ENCODE results near the gene ADSL.

The ADSL gene

DNA sequence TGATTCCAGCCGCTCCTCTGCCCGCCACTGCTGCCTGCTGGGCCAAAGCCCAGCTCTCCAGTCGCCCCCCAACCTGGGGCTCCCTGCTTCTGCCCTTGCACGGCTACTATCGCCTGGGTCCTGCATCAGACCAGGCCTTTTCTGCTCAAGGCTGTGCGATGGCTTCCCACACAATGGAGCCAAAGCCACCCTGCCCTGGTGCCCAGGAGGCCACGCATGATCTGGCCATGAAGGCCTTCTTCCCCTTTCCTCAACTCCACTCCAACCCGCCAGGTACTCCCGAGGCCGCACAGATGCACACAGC, 69.9 kb downstream of the ADSL start:
- TF ChIP-seq, protein P1, sequence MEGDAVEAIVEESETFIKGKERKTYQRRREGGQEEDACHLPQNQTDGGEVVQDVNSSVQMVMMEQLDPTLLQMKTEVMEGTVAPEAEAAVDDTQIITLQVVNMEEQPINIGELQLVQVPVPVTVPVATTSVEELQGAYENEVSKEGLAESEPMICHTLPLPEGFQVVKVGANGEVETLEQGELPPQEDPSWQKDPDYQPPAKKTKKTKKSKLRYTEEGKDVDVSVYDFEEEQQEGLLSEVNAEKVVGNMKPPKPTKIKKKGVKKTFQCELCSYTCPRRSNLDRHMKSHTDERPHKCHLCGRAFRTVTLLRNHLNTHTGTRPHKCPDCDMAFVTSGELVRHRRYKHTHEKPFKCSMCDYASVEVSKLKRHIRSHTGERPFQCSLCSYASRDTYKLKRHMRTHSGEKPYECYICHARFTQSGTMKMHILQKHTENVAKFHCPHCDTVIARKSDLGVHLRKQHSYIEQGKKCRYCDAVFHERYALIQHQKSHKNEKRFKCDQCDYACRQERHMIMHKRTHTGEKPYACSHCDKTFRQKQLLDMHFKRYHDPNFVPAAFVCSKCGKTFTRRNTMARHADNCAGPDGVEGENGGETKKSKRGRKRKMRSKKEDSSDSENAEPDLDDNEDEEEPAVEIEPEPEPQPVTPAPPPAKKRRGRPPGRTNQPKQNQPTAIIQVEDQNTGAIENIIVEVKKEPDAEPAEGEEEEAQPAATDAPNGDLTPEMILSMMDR (IDR thresholded peaks at IDR 0.05; ENCODE audit: insufficient read depth, low read length, missing control alignments), result no peak
- H3K4me3 ChIP-seq (ENCODE audit: low read depth, low read length), result no peak overlapping the region
- ChIA-PET CTCF (interaction anchor here (1.5 to 2.2 kb wide), 3 partner anchors 11 to 230 kb away, joined by 6 to 9 read pairs (median 7); no protein-coding TSS in a partner anchor), POLR2A (no interaction called here)
- DNase-seq (ENCODE audit: low read depth, low spot score), result no peak

DNA sequence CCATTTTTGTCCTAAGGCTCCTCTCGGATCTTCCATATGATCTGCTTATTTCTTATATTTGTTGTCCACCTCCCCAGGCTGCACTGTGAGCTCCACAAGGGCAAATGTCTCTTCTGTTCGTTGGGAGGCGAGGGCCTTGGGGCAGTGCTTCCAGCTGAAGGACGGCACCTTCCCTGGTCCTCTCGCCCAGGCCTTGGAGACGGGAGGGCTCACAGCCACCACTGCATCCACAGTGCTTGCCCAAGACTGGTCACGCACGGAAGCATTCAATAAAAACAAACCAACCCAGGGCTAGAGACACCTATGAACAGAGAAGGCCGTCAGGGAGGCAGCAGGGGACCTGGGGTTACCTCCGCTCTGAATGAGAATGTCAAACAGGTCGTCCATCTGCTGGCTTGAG, 70.3 kb downstream of the ADSL start:
- POLR2A ChIA-PET, result no interaction called here
- no peak overlapping the region for H3K4me3 ChIP-seq (ENCODE audit: low read depth, low read length)
- DNase-seq (ENCODE audit: low read depth, low spot score), result no peak
- CTCF ChIA-PET, result interaction anchor here (1.5 to 2.2 kb wide), 3 partner anchors 11 to 230 kb away, joined by 6 to 9 read pairs (median 7); no protein-coding TSS in a partner anchor
- TF ChIP-seq, protein P1 (IDR thresholded peaks at IDR 0.05; ENCODE audit: insufficient read depth, low read length, missing control alignments), result no peak

DNA sequence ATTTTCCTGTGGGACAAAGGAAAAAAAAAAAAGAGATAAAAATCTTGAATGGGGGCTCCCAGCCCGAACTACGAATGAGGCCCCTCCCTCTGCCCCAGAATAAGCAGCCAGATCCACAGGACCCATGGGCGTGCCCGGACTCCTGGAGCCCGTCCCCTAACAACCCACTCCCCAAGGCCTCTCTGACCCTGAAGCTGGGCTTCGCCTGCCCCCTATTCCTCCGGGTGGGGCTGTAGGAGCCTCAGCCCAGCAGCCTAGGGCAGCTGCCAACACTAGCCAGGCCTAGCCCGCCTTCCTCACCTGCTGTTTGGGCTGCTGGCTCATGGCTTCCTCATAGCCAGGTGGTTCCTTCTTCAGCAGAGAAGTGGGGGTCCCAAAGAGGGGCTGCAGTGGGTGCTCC, 70.7 kb downstream of the ADSL start:
- DNase-seq (ENCODE audit: low read depth, low spot score), result no peak
- TF ChIP-seq, protein P1 (IDR thresholded peaks at IDR 0.05; ENCODE audit: insufficient read depth, low read length, missing control alignments), result no peak
- POLR2A ChIA-PET, result no interaction called here
- CTCF ChIA-PET, result interaction anchor here (0.6 to 2.2 kb wide), 3 partner anchors 20 to 71 kb away, joined by 3 to 9 read pairs (median 6); no protein-coding TSS in a partner anchor
- H3K4me3 ChIP-seq (ENCODE audit: low read depth, low read length), result no peak overlapping the region

DNA sequence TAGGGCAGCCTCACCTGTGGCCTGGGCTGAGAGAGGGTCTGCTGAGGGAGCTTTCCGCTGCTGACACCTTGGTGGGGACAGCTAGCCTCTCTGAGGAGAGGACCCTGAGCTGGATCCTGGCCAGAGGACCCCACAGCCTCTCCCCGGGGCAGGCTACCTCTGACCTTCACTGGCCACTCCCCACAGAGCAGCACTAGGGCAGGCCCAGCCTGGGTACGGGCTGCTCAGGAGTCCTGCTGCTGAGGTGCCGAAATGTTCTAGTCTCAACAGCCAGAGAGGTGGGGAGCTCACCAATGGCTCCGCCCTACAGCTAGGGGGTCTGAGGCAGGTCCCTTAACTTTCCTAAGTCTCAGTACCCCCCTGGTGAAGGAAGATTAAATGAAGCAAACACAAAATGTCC, 71.6 kb downstream of the ADSL start:
- POLR2A ChIA-PET, result no interaction called here
- CTCF ChIA-PET, result interaction anchor here (1.1 kb wide), 1 partner anchor 70 kb away, joined by 6 read pairs; no protein-coding TSS in a partner anchor
- DNase-seq (ENCODE audit: low read depth, low spot score), result no peak
- no peak overlapping the region for H3K4me3 ChIP-seq (ENCODE audit: low read depth, low read length)
- TF ChIP-seq, protein P1 (IDR thresholded peaks at IDR 0.05; ENCODE audit: insufficient read depth, low read length, missing control alignments), result no peak

DNA sequence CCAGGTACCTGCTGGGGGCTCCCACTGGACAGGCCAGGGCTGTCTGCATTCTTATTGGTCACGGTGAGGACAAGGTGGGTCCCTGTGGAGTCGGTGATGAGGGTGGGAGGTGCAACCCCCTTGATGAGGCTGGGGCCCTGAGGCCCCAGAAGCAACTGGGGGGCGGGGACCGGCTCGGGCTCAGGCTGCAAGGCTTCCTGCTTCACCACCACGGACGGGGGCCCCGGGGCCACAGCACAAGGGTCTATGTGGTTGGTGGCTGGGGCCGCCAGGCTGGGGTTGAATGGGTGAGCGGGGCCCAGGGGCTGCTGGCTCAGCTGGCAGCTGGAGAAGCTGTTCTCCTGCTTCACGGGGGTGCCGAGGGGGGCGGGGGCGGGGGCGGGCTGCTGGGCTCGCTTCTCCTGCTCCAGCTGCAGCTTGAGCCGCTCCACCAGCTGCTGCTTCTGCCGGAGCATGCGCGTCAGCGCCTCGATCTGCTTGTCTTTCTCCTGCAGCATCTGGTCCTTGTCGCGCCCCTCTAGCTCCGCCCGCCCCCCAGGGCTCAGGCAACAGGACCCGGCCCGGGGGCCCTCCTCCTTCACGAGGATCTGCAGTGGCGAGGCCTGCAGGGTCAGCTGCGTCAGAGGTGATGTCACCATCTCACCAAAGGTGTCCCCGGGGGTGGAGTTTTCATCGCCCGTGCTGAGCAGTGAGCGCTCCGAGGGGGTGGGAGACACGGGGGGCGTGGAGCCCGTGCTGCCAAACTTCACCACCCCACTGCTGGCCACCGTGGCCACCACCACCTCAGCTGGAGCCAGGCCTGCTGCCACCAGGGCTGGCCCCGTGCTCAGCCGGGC, 72.3 kb downstream of the ADSL start:
- ChIA-PET POLR2A (no interaction called here), CTCF (interaction anchor here (1.4 to 3.5 kb wide), 2 partner anchors 8 to 17 kb away, joined by 4 to 21 read pairs; no protein-coding TSS in a partner anchor)
- TF ChIP-seq, protein P1 (IDR thresholded peaks at IDR 0.05; ENCODE audit: insufficient read depth, low read length, missing control alignments), result no peak
- H3K4me3 ChIP-seq (ENCODE audit: low read depth, low read length), result no peak overlapping the region
- no peak for DNase-seq (ENCODE audit: low read depth, low spot score)

DNA sequence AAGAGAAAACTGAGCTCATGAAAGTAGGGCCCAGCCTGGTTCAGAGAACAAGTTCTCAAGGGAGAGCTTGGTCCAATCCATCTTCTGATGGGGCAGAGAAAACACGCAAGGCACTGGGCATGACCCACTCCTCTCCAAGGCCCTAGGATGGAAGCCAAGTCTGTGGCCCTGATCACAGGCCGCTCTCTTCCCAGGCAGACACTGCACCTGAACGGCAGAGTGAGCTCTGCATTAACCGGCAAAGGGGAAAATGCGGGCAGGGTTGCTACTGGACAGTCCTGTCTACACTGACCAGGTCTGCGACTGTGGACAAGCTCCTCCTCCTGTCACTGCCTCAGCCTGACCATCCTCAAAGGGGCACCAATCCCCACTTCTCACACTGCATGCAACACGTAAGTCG, 73.4 kb downstream of the ADSL start:
- H3K4me3 ChIP-seq (ENCODE audit: low read depth, low read length), result no peak overlapping the region
- ChIA-PET CTCF (interaction anchor here (1.4 to 3.5 kb wide), 2 partner anchors 9 to 16 kb away, joined by 4 to 21 read pairs; no protein-coding TSS in a partner anchor), POLR2A (no interaction called here)
- no peak for DNase-seq (ENCODE audit: low read depth, low spot score)
- TF ChIP-seq, protein P1 (IDR thresholded peaks at IDR 0.05; ENCODE audit: insufficient read depth, low read length, missing control alignments), result no peak

All from AG04449 (cell line).